HG02623 (cell line): Measurements from ENCODE around the gene GNAI3.

Source experiments
- ATAC-seq: cut with Tn5 transposase; IDR thresholded peaks from one replicate; pipeline ENCODE4 v1.9.1; 2021; ENCODE audit warnings: moderate library complexity; ENCODE audit not compliant: unreplicated experiment

Gene GNAI3

DNA sequence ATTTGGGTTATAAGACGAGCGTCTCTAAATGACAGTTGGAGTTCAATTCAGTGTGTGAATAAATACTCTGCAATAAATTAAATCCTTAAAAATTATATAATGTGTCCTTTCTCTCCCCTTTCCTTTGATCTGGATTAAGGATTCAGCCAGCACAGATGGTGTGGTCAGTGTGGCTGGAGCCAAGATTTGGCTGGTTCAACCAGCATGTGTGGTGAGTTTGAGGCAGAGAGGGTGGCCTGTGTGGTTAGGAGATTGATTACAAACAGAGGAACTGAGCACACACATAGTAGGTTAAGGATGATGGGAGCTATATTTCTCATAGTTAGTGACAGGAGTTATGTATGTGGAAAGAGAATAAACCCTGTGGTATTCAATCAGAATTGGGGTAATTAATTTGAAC lies 24.7 kb upstream of the GNAI3 start:
- ATAC-seq, result no peak

DNA sequence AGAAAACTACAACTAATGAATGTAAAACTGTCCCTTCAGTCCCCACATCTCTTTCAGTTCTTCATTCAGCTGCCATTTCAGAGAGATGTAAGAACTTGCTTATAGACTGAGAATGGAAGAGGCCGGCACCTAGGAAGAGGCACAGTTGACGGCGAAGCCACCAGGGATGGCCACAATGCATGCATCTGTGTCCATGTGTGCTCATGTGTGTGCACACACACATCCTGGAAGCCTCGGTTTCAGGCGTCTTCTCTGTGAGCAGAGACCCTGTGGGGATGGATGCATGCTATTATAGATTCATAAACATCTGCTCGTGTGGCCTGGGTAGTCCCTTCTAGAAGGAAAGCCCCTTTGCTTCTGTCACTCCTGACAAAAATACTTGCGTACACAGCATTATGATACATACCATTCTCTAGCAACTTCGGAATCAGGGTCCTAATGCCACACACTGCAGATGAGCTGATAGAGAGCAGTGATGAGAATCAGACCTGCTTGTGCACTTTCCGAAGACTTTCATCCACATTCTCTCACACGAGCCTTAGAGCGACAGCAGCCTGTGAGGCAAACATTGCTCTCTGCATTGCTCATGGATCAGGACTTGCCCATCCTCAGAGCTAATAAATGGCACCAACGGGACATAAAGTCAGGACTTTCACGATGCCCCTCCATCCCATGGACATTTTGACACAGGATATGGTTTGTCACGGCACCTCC lies 21.2 kb upstream of the GNAI3 start:
- ATAC-seq, result peak; percentile 63

DNA sequence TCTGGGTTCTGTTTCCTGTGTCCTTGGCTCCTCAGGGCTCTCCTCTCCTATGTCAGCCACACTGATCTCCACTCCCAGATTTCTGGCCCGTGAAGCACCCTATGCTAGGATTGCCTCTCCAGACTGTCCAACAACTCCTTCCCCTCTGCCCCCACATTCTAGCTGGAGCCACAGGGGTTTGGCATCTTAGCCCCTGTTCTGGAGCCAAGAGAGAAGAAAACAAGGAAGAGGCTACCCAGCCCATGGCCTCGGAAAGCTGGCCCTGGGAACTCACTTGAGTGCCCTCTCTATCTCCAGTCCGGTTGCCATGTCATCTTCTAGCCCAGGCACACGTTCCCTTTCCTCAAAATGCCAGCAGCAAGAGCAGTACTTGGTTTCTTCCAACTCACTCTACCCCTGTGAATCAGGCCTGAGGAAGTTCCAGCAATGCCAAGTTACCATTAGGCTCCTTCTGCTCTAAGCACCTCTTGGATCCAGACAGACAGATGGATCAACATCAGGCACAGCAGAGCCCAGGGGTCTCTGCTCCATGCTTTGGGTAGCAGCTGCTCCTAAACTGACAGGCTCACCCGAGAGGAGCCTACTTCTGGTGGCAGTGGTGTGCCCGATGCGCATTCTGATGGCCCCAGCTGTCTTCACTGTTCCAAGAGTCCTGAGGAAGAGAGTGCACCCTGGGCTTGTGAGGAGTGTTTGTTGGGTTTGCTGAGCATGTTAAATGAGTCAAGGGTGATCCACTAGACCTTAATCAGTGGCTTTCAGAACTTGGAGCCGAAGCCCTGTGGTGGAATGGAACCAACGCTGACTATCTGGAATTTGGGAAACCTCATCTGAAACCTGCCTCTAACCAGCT lies 20.3 kb upstream of the GNAI3 start:
- ATAC-seq, result no peak

DNA sequence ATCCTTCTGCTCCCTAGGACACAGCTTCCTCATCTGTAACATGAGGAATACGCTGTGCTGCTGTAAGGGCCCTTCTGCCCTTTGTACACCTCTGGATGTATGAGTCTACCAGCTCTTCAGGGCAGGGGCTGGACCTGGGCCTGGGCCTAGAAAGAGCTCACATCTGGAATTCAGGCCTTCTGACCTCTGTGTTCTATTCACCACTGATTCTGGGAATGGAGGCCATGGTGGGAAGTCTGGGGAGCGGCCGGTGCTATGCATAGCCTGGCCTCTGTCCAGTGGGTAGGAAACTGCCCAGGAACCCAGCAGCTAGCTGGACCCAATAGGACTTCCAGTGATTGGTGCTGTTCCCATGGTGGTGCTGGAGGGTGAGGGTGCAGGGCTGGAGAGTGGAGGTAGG lies 19.7 kb upstream of the GNAI3 start:
- ATAC-seq, result no peak

DNA sequence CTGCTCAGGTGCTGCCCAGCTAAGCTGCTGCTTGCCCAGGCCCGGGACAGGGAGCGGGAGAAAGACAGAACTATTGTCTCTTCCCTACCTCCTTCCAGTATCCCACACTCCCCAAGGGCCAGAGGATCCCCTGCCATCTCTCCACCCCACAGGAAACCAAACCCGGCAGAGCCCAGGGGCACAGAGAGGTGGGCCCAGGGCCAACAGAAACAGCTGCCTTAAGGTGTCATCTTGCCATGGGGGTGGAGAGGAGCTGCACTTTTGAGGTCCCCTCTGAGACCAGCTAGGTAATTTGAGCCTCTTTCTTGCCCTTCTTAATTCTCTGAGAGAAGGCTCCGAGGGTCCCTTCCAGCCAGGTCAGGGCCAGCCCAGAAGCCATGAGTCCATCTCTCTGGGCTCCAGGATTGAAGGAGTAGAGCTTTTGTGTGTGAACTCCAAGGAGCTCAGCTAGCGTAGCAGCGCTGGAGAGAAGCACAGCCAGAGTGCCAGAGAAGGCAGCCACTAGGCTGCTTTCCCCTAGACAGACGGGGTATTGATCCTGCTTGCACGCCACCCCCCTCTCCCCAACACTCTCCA lies 18.4 kb upstream of the GNAI3 start:
- ATAC-seq, result no peak

DNA sequence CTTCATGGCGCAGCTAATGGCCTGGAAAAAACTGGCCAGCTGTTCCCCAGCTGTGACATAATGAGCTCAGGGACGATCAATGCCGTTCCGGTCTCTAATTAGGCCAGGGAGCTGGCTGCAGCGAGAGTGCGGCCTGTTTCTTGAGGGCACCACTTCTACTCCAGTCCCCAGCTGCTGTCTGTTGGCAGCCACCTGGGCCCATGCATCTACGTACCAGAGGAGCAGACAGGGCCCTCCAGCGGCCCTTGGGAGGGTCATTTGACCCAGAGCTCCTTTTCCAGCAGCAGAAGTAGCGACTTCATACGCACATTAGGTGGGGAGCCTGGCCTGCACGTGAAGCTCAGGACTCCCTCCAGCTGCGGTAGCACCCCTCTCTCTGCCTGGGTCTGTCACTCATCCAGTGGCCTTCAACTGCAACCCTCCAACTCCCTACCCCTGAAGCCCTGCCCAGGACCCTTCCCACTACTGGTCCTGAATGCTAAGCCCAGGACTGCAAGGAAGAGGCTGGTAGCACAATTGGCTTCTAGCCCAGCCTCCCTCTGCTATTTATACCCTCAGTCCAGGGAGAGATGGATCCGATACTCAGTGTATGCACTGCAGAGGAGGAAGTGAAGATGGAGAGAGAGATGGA lies 17.8 kb upstream of the GNAI3 start:
- ATAC-seq, result no peak

DNA sequence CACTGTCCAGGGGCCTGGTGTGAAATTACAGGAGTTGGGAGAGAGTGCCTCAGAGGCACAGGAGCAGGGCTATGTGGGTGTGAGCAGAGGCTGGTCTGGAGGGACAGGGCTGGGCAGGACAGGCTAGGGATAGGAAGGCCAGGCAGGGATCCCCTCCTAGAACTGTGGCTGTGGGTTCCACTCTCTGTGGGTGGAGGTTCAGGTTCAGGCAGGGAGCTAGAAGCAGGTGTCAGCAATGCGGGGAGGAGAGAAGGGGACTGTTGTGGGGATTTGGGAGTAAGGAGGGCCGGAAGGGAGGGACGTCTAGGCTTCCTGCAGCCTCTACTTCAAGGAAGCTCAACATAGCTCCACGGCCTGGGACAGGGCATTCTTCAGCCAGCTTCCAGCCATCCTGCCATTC lies 17.0 kb upstream of the GNAI3 start:
- ATAC-seq, result no peak

DNA sequence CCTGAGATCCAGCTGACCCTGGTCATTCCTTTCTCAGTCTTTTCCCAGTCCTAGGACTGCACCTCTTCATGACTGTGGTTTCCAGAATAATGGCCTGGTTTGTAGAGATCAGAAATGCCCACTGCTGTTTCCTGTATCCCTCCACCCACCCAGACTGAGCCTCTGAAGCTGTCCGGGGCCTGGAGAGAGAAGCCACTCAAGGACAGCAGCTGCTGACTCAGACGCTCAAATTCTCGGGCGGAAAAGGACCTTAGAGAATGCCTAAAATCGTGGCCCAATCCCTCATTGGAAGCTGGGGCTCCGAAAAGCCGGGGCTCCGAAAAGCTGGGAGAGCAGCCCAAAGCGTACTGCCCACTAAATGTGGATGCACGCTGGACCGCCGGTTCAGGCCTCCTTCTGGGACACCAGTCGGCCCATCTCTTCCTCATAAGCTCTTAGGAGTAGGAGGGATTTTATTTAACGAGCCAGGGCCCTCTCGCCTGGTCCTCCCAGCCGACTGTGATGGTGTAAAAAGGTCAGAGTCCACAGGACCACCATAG lies 16.5 kb upstream of the GNAI3 start:
- ATAC-seq, result no peak

DNA sequence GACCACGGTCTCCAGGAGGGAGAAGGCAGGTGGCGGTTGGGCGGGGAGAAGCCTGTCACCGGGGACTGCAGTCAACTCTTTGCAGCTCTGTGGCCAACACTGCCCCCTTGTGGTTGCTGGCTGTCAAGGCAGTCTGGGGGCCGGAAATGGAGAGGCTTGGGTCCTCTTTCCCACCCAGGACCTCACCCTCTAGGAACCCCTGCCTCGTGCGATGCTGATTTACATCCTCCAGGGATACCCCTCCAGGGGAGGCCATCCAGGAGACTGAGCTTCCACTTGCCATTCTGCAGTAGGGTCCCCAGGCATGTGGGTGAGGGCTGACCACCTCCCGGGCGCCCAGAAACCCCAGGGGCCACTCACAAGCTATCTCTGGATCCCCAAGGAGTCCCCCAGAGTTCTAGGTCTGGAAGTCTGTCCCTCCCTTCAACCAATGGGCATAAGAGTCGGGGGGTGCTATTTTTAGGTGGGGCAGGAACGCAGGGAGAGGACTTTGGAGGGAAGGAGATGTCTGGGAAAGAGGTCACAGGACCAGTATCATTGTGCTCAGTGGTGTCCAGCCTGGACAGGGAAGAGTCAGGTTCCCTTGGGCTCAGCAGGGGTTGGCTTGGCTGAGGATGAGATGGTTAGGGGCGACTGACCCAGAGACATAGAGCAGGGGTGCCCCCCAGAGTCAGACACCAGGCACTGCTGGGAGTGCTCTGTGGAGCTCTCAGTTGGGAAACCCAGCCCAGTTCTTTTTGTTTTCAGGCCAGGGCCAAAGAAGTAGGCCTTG lies 15.9 kb upstream of the GNAI3 start:
- ATAC-seq, result peak; percentile 79

DNA sequence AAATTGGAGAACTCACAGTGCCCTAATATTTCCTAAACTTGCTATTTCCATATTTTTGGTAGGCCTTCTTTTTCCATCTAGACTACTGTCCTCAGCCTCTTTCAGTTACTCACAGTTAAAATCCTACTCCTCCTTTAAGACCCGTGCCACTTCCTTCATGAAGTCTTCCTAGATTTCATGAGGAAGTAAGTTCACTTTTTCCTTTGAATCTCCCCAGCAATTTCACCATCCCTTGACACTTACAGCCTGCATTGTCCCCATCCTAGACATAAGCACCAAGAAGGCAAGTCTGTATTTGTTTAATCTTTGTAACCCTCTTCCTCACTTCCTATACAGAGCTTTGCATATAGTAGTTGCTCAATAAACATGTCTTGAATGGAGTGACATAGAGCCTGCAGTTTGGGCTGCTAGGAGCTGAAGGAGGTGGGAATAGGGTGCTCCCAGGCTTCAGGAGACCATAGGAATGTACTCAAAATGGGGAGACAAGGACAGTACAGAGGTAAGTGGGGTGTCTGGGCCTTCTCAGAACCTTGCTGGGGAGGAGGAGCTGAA lies 14.0 kb upstream of the GNAI3 start:
- no peak for ATAC-seq

DNA sequence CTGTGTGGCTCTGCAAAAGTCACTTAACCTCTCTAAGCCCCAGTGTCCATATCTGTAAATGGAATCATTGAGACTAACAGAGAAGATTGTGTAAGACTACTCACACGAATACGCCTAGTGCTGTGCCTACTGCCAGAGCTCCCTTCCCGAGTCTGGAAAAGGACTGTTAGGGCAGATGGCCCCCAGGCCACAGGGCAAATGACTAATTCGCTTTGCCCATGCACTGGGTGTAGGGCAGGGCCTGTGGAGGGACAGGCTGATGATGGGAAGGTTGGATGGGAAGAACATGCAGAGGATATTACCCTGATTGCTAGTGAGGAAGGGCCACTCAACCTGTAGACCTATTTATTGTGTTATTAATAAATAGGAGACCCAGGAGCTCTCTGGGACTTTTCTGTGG lies 12.9 kb upstream of the GNAI3 start:
- ATAC-seq, result no peak

DNA sequence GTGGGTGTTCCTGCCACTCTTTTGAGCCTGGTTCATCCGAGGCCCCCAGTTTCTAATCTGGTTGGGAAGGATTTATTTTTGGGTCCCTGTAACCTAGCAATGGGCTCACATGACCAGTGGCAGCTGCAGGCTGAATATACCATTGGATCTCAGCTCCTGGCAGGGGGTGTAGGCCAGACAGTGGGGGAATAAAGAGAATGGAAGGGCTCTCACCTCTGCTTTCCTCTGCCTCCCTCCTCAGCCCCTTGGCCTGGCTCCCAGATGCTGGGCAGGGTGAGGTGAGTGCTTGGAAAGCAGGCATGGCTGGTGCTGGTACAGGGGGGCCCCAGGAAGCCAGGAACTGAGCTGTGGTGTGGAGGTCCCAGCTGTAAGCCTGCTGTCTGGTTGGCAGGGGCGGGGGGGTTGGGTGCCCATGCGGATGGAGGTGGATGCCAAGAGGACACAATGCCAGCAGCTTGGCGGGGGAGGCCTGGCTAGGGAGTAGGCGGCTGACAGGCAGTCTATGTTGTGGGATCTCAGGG lies 12.4 kb upstream of the GNAI3 start:
- no peak for ATAC-seq

DNA sequence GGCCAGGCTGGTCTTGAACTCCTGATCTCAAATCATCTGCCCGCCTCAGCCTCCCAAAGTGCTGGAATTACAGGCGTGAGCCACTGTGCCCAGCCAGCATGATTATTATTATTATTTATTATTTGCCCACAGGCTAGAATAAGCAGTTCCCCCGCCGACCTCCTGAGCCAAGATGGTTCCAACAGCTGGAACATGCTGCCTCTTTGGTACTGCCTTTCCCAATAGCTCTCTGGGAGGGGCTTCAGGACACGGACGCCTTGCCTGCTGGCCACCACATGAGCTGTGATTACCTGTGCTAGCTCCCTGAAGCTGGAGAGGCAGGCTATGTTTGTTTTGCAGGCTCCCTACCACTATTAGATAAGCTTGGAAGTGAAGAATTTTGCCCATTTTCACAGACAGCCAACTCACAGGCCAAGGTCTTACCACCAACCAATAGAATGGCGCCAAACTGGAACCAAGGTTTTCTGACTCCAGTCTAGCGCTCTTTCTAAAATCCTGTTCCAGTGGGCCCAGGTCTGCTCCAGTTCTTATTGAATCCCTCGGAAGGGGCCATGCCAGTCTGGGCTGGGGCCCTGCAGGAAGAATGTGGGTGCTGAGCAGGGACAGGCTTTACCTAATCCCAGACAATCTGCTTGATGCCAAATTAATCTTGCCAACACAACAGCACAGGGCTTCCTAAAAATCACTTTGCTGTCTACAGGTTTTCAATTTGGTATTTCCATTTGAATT lies 10.8 kb upstream of the GNAI3 start:
- no peak for ATAC-seq

DNA sequence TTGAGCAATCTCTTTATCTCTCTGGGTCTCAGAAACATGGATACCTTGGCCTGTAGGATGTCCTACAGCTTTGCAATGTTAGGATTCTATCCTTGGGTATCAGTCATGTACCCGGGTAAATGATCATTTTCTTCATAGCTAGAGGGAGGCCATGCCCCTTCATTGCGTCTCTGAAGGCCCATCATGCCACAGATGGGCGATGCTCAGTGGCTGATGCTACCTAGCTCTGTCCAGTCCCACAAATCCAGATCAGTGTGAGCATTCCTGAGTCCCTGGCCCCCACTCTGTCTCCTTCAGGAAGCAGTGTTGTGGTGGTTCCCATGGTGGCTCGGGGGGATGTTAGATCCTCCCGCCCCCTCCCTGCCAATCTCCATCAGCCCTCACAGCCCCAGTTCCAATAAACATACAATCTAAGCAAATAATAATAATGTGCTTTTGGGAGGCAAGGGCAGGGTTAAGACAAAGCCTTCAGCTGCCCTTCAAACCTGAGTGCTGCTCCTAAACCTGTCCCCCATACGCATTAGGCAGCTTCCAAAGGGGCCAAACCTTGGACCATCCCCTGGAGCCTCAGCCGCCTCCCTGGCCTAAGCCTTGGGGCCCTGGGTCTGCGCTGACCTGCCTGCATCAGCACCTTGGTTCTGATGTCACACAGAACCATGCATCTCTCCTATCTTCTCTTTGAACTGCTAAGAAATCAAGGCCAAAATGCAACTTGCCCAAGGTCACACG lies 9.4 kb upstream of the GNAI3 start:
- ATAC-seq, result no peak

DNA sequence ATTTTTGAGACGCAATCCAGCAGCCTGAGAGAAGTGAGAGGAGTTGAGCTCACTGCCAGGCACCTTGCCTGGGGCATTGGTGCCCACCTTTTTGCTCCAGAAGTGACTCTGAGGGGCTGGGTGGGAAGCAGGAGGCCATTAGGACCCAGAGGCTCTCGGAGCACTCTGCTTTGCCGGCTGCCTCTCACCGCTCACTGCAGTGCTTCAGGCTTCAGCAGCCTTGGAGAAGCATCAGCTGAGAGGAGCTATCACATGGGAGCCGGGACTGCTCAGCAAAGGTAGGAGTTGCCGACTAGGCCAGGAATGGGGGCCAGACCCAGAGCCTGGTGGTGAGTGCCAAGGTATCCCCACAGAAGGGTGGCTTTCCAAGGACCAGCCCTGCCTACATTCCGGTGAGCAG lies 8.7 kb upstream of the GNAI3 start, which contains the start of gene GPR61:
GPR61 (plus strand) TSS at position 197 of the 400 bp plus-strand sequence. CDS start 3,151 bp downstream, outside the sequence.
- ATAC-seq, result no peak

DNA sequence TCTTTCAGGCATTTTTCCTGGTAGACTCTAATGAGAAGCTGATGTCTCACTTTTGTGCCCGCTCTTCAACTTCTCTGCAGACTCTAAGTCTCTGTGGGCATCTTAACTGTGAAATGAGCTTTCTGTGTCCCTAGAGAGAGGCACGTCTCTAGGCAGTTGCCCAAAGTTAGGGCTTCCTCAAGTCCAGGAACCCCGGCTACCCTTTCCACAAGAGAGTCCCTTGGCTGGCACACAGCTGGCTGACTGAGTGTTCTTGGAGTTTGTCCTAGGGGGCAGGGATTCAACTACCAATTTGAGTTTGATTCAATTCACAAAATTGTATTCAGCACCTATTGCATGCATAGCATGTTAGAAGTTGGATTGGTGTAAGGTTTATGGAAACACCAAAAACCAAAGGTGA lies 7.3 kb upstream of the GNAI3 start:
- ATAC-seq, result no peak

DNA sequence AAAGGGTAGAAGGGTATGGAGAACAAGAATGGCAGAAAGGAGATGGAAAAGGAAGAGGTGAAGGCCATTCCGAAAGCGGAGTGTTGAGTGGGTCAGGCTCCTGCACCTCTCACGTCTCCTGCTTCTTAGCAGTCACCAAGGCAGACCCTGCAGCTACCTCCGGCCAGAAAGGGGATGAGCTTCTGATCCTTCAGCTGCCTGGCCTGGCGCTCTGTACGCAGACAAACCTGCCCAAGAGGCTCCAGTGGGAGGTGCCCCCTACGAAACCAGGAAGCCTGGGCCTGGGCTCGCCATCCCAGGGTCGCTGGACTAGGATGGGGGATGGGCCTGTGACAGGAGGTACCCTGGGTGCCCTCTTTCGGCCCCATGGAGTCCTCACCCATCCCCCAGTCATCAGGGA lies 5.8 kb upstream of the GNAI3 start:
- ATAC-seq, result no peak

DNA sequence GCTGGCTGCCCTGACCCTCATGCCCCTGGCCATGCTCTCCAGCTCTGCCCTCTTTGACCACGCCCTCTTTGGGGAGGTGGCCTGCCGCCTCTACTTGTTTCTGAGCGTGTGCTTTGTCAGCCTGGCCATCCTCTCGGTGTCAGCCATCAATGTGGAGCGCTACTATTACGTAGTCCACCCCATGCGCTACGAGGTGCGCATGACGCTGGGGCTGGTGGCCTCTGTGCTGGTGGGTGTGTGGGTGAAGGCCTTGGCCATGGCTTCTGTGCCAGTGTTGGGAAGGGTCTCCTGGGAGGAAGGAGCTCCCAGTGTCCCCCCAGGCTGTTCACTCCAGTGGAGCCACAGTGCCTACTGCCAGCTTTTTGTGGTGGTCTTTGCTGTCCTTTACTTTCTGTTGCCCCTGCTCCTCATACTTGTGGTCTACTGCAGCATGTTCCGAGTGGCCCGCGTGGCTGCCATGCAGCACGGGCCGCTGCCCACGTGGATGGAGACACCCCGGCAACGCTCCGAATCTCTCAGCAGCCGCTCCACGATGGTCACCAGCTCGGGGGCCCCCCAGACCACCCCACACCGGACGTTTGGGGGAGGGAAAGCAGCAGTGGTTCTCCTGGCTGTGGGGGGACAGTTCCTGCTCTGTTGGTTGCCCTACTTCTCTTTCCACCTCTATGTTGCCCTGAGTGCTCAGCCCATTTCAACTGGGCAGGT lies 5.0 kb upstream of the GNAI3 start:
- no peak for ATAC-seq
